GM23248 (cell line): ENCODE data around the gene GLB1L2. TPM values are rescaled to one million over a fixed set of nuclear protein-coding genes. Genes with fewer than 3 reads are reported as not detected.

Experiments
- DNase-seq: peaks from one replicate; pipeline ENCODE4 v3.0.0-alpha.2; 2015
- H2AFZ ChIP-seq: fragments of 200-600 bp; sonication (generic); 2 replicates; pipeline ENCODE4 v1.6.1; 2016; ENCODE audit warnings: antibody characterized with exemption
- H3F3A ChIP-seq: fragments of 200-600 bp; sonication (generic); 2 replicates; pipeline ENCODE4 v1.6.1; 2016; ENCODE audit warnings: mild to moderate bottlenecking, antibody characterized with exemption, mixed run types; ENCODE audit not compliant: insufficient read depth
- H3K27ac ChIP-seq: fragments of 200-600 bp; sonication (generic); 2 replicates; pipeline ENCODE4 v1.5.1; 2016; ENCODE audit warnings: mild to moderate bottlenecking
- H3K27me3 ChIP-seq: fragments of 200-600 bp; sonication (generic); replicated peaks from 2 replicates; pipeline ENCODE4 v1.6.1; 2016; ENCODE audit warnings: mild to moderate bottlenecking; ENCODE audit not compliant: insufficient read depth
- H3K36me3 ChIP-seq: fragments of 200-600 bp; sonication (generic); 2 replicates; pipeline ENCODE4 v1.6.1; 2016; ENCODE audit warnings: low read depth, mild to moderate bottlenecking
- H3K4me1 ChIP-seq: fragments of 200-600 bp; sonication (generic); 2 replicates; pipeline ENCODE4 v1.6.1; 2016; ENCODE audit warnings: mild to moderate bottlenecking; ENCODE audit not compliant: insufficient read depth
- H3K4me2 ChIP-seq: fragments of 200-600 bp; sonication (generic); one replicate; pipeline ENCODE4 v1.6.1; 2016; ENCODE audit warnings: mild to moderate bottlenecking; ENCODE audit not compliant: unreplicated experiment
- H3K4me3 ChIP-seq: fragments of 200-600 bp; sonication (generic); 2 replicates; pipeline ENCODE4 v1.5.1; 2016; ENCODE audit warnings: mild to moderate bottlenecking
- H3K79me2 ChIP-seq: fragments of 200-600 bp; sonication (generic); 2 replicates; pipeline ENCODE4 v1.6.1; 2016; ENCODE audit warnings: mild to moderate bottlenecking; ENCODE audit not compliant: insufficient read depth
- H3K9ac ChIP-seq: fragments of 200-600 bp; sonication (generic); 2 replicates; pipeline ENCODE4 v1.6.1; 2016; ENCODE audit warnings: mild to moderate bottlenecking
- H3K9me2 ChIP-seq: fragments of 200-600 bp; sonication (generic); 2 replicates; pipeline ENCODE4 v1.6.1; 2016; ENCODE audit warnings: mixed run types, mild to moderate bottlenecking, moderate library complexity; ENCODE audit not compliant: insufficient read depth
- H3K9me3 ChIP-seq: fragments of 200-600 bp; sonication (generic); one replicate; pipeline ENCODE4 v1.6.1; 2017; ENCODE audit warnings: low read depth
- H4K20me1 ChIP-seq: fragments of 200-600 bp; sonication (generic); 2 replicates; pipeline ENCODE4 v1.6.0; 2016; ENCODE audit not compliant: insufficient read depth
- EZH2 ChIP-seq: fragments of 200-600 bp; sonication (generic); IDR thresholded peaks from 2 replicates; pipeline ENCODE4 v1.6.1; 2018; ENCODE audit warnings: antibody characterized with exemption, mild to moderate bottlenecking; ENCODE audit not compliant: insufficient read depth, poor library complexity, severe bottlenecking
- EZH2phosphoT487 ChIP-seq: fragments of 200-600 bp; sonication (generic); IDR thresholded peaks from 2 replicates; pipeline ENCODE4 v1.6.1; 2018; ENCODE audit warnings: antibody characterized with exemption, moderate library complexity, mild to moderate bottlenecking, low read depth; ENCODE audit not compliant: insufficient read depth
- WGBS, 2 experiments: methylation state at CpG; one replicate each; pipeline ENCODE4 v1.1.6; 2015 to 2017; ENCODE audit warnings: low lambda C conversion rate in 2 of 2, low coverage in 1 of 2; ENCODE audit errors: missing lambda C conversion rate in 2 of 2; 5-methylcytosine and 5-hydroxymethylcytosine counted together
- in situ Hi-C: fragments of 300-500 bp; cut with MboI; formaldehyde crosslinking; loops from 2 replicates; pipeline ENCODE4 v1.15.0; 2020
- polyA plus RNA-seq: library from polyadenylated mRNA; unstranded; fragments of >200 nt; fragmentation: Nextera tagmentation; extraction: Ambion mirVana; gene quantifications from 2 replicates; pipeline ENCODE4 v1.2.1, GENCODE V29; 2016
- total RNA-seq: library from RNA; depleted of rRNA; stranded (reverse); fragments of >200 nt; shearing (Covaris generic); gene quantifications from 2 replicates; pipeline ENCODE4 v1.2.3, GENCODE V29; 2014

GLB1L2 gene
- total and polyA plus RNA-seq, 2 experiments from 2014 or later = 0.11 TPM; not detected in 1

DNA sequence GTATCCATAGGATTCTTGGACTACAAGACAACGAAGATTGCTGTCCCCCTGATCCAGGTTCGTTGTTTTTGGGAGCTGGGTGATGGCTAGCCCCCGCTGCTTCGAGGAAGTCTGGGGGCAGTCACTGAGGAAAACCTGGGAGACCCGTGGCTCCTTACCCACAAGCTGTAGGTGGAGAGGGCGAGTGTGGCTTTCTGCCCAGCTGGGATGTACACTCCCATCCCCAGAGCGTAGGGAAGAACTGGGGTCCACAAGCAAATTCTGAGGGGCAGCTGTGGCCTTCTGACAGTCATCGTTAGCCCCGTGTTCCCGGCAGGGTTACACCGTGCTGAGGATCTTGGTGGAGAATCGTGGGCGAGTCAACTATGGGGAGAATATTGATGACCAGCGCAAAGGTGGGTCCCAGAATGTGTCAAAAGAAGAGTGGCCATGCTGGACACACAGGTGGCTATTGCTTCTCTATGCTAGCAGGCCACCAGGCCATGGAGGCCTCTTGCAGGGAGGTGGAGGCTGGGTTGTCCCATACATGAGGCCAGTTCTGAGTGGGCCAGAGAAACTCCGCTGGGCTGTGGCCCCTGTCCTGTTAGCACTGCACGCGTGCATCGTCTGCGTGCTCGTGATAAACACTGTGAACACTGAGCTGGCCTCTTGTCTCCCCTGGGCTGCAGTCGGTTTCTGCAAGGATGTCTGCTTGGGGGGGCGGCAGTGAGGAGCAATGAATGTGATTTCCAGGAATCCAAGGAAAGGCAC, 39.8 kb downstream of the GLB1L2 start:
- TF ChIP-seq EZH2phosphoT487 (no peak), EZH2 (no peak)
- in situ Hi-C loops = no loop called here
- Histone ChIP-seq H3K4me1 (no peaks in the 10 kb centered on the region), H3K27ac (no peak overlapping the region), H3K9me2 (no peaks in the 10 kb centered on the region), H3K27me3 (no peaks in the 10 kb centered on the region), H3K9me3 (no peaks in the 10 kb centered on the region), H2AFZ (no peak overlapping the region), H3F3A (no peaks in the 10 kb centered on the region), H3K79me2 (no peaks in the 10 kb centered on the region), H3K4me3 (no peak overlapping the region), H3K4me2 (no peak overlapping the region), H4K20me1 (no peaks in the 10 kb centered on the region), H3K36me3 (no peaks in the 10 kb centered on the region), H3K9ac (no peak overlapping the region)
- WGBS, 2 experiments = 45 to 55% methylated on average over 22 of the region's 22 CpGs
- no peak for DNase-seq

DNA sequence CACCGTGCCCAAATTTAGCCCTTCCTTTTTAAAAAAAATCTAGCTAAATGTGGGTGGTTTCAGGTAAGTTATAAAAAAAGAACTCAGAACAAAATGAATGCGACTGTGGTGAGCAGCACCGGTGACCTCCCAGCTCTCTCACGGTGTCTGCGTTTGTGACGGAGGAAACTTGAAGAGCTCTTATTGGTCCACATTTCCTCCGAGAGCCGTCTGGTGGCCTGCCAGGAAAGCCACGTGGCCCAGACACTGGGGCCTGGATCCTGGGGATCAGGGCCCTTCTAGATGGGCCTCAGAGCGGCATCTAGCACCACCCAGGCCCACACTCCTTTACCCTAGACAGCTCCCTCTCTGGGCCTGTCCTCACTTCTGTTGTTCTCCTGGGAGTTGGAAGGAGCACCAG, 40.7 kb downstream of the GLB1L2 start:
- Histone ChIP-seq H3K27me3 (no peaks in the 10 kb centered on the region), H3F3A (no peaks in the 10 kb centered on the region), H3K4me2 (no peak overlapping the region), H3K4me3 (no peak overlapping the region), H3K9me2 (no peaks in the 10 kb centered on the region), H3K9ac (no peak overlapping the region), H3K9me3 (no peaks in the 10 kb centered on the region), H3K36me3 (no peaks in the 10 kb centered on the region), H3K4me1 (no peaks in the 10 kb centered on the region), H3K27ac (no peak overlapping the region), H4K20me1 (no peaks in the 10 kb centered on the region), H2AFZ (no peak overlapping the region), H3K79me2 (no peaks in the 10 kb centered on the region)
- TF ChIP-seq EZH2phosphoT487 (no peak), EZH2 (no peak)
- in situ Hi-C loops = no loop called here
- no peak for DNase-seq
- WGBS, 2 experiments = 58 to 64% methylated on average over 10 of the region's 10 CpGs

DNA sequence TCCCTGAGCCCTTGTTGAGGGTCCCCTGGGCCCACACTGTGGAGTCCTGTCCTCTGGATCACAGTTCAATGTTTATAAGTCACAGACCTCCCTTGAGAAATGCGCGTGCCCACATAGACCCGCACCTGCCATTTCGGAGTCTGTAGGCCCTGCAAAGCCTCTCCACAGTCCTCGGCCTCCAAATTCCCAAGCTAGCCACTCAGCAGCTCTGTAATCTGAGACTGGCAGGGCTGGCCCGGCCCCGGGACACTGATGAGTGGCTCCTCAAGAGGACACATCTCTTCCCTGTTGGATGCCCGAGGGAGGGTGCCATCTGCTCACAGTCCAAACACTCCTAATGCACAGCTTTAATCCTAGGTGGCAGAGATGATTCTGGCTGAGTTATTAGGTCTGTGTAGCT, 41.2 kb downstream of the GLB1L2 start:
- DNase-seq = no peak
- no peak overlapping the region for H3K4me2 ChIP-seq
- H3K27ac ChIP-seq = no peak overlapping the region
- H2AFZ ChIP-seq = no peak overlapping the region
- no peaks in the 10 kb centered on the region for H3F3A ChIP-seq
- H3K4me3 ChIP-seq = no peak overlapping the region
- no peaks in the 10 kb centered on the region for H3K79me2 ChIP-seq
- WGBS, 2 experiments = 61 to 63% methylated on average over 8 of the region's 8 CpGs
- no peaks in the 10 kb centered on the region for H3K4me1 ChIP-seq
- H3K9me2 ChIP-seq = no peaks in the 10 kb centered on the region
- no peaks in the 10 kb centered on the region for H3K9me3 ChIP-seq
- H3K36me3 ChIP-seq = no peaks in the 10 kb centered on the region
- in situ Hi-C loops = no loop called here
- H4K20me1 ChIP-seq = no peaks in the 10 kb centered on the region
- no peaks in the 10 kb centered on the region for H3K27me3 ChIP-seq
- TF ChIP-seq EZH2phosphoT487 = no peak
- TF ChIP-seq EZH2 = no peak
- no peak overlapping the region for H3K9ac ChIP-seq

DNA sequence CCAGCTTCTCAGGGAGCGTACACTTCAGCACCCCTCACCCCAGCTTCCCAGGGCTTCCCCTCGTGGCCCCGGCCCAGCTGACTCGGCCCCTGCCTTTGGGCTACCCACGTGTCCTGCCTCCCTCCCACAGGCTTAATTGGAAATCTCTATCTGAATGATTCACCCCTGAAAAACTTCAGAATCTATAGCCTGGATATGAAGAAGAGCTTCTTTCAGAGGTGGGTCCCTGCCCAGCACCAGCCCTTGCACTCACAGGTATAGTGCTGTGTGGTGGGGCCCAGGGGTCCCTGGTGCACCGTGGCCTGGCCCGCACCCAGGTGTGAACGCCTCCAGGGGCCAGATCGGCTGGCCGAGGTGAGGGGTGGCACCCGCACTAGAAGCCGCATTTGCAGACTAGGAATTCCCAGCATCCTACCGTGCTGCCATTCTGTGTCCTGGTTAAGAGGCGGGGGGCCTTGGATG, 41.8 kb downstream of the GLB1L2 start:
- DNase-seq = no peak
- H3K36me3 ChIP-seq = no peaks in the 10 kb centered on the region
- H3K27me3 ChIP-seq = no peaks in the 10 kb centered on the region
- no peak overlapping the region for H3K4me2 ChIP-seq
- H3K4me1 ChIP-seq = no peaks in the 10 kb centered on the region
- H3K9me2 ChIP-seq = no peaks in the 10 kb centered on the region
- no peak overlapping the region for H3K27ac ChIP-seq
- no peak overlapping the region for H3K4me3 ChIP-seq
- in situ Hi-C loops = no loop called here
- H3K9ac ChIP-seq = no peak overlapping the region
- no peaks in the 10 kb centered on the region for H3F3A ChIP-seq
- H2AFZ ChIP-seq = no peak overlapping the region
- H4K20me1 ChIP-seq = no peaks in the 10 kb centered on the region
- 56 to 59% methylated on average over 14 of the region's 14 CpGs for WGBS, 2 experiments
- TF ChIP-seq EZH2phosphoT487 = no peak
- no peak for TF ChIP-seq EZH2
- no peaks in the 10 kb centered on the region for H3K9me3 ChIP-seq
- no peaks in the 10 kb centered on the region for H3K79me2 ChIP-seq

DNA sequence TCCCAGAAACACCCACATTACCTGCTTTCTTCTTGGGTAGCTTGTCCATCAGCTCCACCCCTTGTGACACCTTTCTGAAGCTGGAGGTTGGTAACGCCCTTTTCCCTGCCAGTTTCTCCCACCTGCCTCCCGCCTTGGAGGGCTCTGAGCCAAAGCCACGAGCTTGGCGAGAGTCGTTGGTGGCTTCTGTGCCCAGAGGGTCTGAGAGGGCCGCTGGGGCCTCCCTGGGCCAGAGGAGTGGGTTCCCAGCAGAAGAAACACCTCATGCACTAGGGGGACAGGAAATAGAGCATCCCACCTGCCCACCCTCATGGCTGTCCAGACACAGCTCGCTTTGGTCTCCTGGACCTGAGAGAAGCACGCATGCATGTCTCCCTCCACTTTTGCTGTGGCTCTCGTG, 42.4 kb downstream of the GLB1L2 start:
- WGBS, 2 experiments = 19 to 28% methylated on average over 9 of the region's 9 CpGs

More for the DNA sequence above, 42.4 kb downstream of the GLB1L2 start:
- Histone ChIP-seq H4K20me1 (no peaks in the 10 kb centered on the region), H3K27me3 (no peaks in the 10 kb centered on the region), H3K4me2 (no peak overlapping the region), H3K4me1 (no peaks in the 10 kb centered on the region), H3K36me3 (no peaks in the 10 kb centered on the region), H3F3A (no peaks in the 10 kb centered on the region), H3K9me3 (no peaks in the 10 kb centered on the region), H3K9me2 (no peaks in the 10 kb centered on the region), H3K4me3 (no peak overlapping the region), H3K9ac (no peak overlapping the region), H3K79me2 (no peaks in the 10 kb centered on the region), H2AFZ (no peak overlapping the region), H3K27ac (no peak overlapping the region)
- in situ Hi-C loops = no loop called here
- no peak for DNase-seq
- TF ChIP-seq EZH2 (no peak), EZH2phosphoT487 (no peak)
